Thymus (tissue), 11 donors: ENCODE measurements around the gene LPP. TPM values are rescaled to one million over a fixed set of nuclear protein-coding genes. Genes with fewer than 3 reads are reported as not detected.
"Not testable (repeated sequence)": the region's sequence is repeated elsewhere in the genome, so short reads cannot be mapped to it uniquely, and the experiment has no call there.

Experiments used
- DNase-seq, 9 donors: peaks; one replicate each; pipeline ENCODE4 v3.0.0-alpha.2; 2013; ENCODE audit warnings: low spot score in 9 of 9, low read depth in 6 of 9, missing footprints in 1 of 9
- H3K27ac ChIP-seq, 2 donors: one replicate each; pipeline ENCODE4 v1.5.1; 2013; ENCODE audit warnings: control low read depth in 1 of 2, low read depth in 1 of 2, low read length in 1 of 2, mild to moderate bottlenecking in 1 of 2, moderate library complexity in 1 of 2
- H3K27me3 ChIP-seq, 2 donors: one replicate each; pipeline ENCODE4 v1.5.1; 2013; ENCODE audit warnings: low read length in 1 of 2; ENCODE audit not compliant: control insufficient read depth in 2 of 2, insufficient read depth in 1 of 2
- H3K36me3 ChIP-seq, 2 donors: one replicate each; pipeline ENCODE4 v1.5.1; 2013; ENCODE audit warnings: low read length in 1 of 2, mild to moderate bottlenecking in 1 of 2, moderate library complexity in 1 of 2; ENCODE audit not compliant: control insufficient read depth in 2 of 2, insufficient read depth in 2 of 2
- H3K4me1 ChIP-seq, 2 donors: one replicate each; pipeline ENCODE4 v1.5.1; 2013; ENCODE audit warnings: low read length in 2 of 2; ENCODE audit not compliant: control insufficient read depth in 2 of 2, insufficient read depth in 2 of 2
- H3K4me3 ChIP-seq, 2 donors: one replicate each; pipeline ENCODE4 v1.5.1; 2013; ENCODE audit warnings: low read length in 2 of 2, control low read depth in 1 of 2, mild to moderate bottlenecking in 1 of 2
- H3K9me3 ChIP-seq, 2 donors: one replicate each; pipeline ENCODE4 v1.5.1; 2013; ENCODE audit warnings: low read length in 1 of 2, mild to moderate bottlenecking in 1 of 2; ENCODE audit not compliant: control insufficient read depth in 2 of 2, insufficient read depth in 1 of 2
- WGBS: extraction: QIAGEN DNeasy Blood & Tissue Kit; methylation state at CpG from one replicate; pipeline ENCODE4 v1.1.7; 2013; 5-methylcytosine and 5-hydroxymethylcytosine counted together
- polyA plus RNA-seq: library from polyadenylated mRNA; stranded (reverse); fragments of 200-250 nt; gene quantifications from one replicate; pipeline ENCODE4 v1.2.3, GENCODE V29; 2013
- total RNA-seq: library from RNA; stranded (reverse); fragments of 120-200 nt; gene quantifications from one replicate; pipeline ENCODE4 v1.2.4, GENCODE V29; 2013
- donor health status: healthy.

LPP gene
- total and polyA plus RNA-seq, 2 donors: 6.5 to 9.2 TPM

DNA sequence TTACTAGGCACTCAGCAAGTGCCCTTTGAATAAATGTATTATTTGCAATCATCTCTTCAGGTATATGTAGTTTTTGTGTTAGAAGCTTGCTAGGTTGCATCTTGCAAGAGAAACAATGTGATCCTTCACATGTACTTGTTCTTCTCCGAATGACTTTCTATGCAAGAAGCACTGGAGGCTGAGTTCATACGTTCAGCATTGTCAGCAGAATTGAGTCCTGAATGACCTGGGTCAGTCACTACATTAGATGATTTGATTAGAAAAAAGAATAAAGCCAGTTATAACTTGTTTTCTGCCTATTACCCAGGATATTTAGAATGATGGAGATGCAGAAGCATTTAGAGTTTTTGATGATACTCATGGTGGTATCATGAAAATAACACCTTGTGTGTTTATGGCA is 538.7 kb downstream of the LPP start:
- Histone ChIP-seq H3K4me1 (no peaks in the 10 kb centered on the region), H3K4me3 (no peak overlapping the region), H3K9me3 (no peaks in the 10 kb centered on the region), H3K27me3 (no peaks in the 10 kb centered on the region), H3K36me3 (no peaks in the 10 kb centered on the region), H3K27ac (no peak overlapping the region)
- WGBS: 95% methylated on average over 2 of the region's 2 CpGs
- no peak for DNase-seq

DNA sequence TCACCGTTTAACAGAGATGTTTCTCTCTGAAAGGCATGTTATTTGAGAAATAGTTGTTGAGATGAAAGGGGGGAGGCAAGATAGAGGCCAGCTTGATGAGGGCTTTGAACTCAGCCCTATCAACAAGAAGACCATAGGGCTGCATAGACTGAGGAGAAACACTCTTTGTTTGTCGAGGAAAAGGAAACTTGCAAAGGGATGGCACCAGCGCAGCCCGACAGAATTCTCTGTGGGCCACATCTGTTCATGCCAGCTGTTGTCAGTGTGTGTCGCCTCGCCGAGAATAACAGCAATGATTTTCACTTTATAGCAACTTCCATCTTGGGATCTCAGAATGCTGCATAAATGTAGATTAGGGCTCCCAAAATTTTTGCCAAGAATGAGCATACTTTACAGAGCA is 539.5 kb downstream of the LPP start:
- no peaks in the 10 kb centered on the region for H3K36me3 ChIP-seq
- 97% methylated on average over 7 of the region's 7 CpGs for WGBS
- DNase-seq: no peak

DNA sequence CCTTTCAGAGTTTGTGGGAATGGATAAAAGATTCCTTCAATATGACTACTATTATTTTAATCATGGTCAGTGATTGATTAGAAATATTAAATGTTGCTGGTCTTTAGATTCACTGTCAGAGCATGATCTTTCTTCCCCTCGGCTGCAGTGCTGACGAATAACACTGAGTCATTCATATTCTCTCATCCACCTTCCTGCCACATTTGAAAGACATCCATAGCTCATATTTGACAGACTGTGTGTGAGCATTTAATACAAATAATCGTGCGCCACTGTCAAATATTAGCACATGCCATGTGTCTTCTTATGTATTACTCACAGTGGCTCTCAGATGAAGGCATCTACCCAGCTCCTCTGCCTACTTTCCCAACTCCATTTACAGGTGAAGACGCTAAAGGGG is 541.3 kb downstream of the LPP start:
- Histone ChIP-seq H3K36me3 (no peaks in the 10 kb centered on the region), H3K27me3 (no peaks in the 10 kb centered on the region), H3K4me3 (no peak overlapping the region), H3K9me3 (no peaks in the 10 kb centered on the region), H3K27ac (no peak overlapping the region), H3K4me1 (no peaks in the 10 kb centered on the region)
- 97% methylated on average over 5 of the region's 5 CpGs for WGBS
- DNase-seq: no peak

More for the DNA sequence above, 539.5 kb downstream of the LPP start:
- Histone ChIP-seq H3K9me3 (no peaks in the 10 kb centered on the region), H3K4me1 (no peaks in the 10 kb centered on the region), H3K4me3 (no peak overlapping the region), H3K27ac (no peak overlapping the region), H3K27me3 (no peaks in the 10 kb centered on the region)

DNA sequence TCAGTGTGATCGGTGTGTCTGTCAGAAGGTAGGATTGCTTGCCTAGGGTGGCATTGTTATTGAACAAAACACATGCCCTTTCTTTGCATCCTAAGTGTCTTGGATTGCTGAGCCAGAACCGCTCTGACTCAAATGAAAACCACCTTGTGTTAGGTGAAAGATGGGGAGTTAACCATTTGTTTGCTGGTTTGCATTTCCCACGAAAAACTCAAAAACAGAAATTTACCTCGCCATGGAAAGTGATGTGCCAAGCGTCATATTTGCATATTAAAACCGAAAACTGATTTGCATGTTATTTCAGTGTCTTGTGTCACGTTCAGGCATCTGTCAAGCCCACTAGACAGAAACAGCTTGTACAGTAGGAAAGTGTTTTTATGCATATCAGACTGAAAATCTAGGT is 543.2 kb downstream of the LPP start:
- H3K9me3 ChIP-seq: no peaks in the 10 kb centered on the region
- no peak overlapping the region for H3K27ac ChIP-seq
- H3K36me3 ChIP-seq: no peaks in the 10 kb centered on the region
- WGBS: 95% methylated on average over 7 of the region's 7 CpGs
- no peak for DNase-seq
- no peaks in the 10 kb centered on the region for H3K4me1 ChIP-seq
- H3K4me3 ChIP-seq: no peak overlapping the region
- H3K27me3 ChIP-seq: no peaks in the 10 kb centered on the region

DNA sequence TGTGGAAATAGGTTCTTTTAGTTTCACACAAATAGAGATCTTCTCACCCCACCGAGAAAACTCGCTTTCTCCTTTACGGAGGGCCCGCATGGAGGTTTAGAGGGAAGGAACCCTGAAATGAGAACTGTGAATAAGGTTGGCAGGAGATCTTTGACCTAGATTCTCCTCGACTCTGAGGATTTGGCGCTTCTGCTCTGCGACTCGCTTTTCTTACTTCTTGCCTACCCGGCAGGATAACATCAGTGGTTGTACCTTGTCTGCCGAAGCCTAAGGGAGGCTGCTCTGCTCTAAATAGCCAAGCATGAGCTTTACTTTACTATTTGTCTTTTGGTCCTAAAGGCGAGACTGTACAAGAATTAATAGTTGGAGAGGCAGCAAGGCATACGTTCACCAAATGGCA is 544.5 kb downstream of the LPP start:
- Histone ChIP-seq H3K4me1 (no peaks in the 10 kb centered on the region), H3K9me3 (no peaks in the 10 kb centered on the region)
- 98% methylated on average over 12 of the region's 12 CpGs for WGBS

DNA sequence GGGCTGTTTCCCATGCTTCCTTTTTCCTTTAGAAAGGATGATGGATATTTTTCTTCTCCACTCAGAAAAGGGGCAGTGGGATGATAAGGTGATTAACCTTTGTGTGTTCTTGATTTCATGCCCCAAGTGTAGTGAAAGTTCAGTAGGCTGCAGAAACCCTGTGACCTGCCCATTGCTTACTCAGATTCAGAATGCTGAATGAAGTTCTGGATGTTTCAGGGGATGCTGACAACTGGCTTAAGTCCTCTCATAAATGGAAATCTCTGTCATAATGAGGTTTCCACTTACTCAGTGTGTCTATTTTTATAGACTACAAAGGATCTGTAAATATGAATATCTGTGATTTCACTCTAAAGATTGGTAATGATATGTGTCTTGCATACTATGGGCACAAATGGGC is 546.5 kb downstream of the LPP start:
- H3K9me3 ChIP-seq: no peaks in the 10 kb centered on the region
- no peak overlapping the region for H3K4me3 ChIP-seq
- no peaks in the 10 kb centered on the region for H3K4me1 ChIP-seq
- no peak overlapping the region for H3K27ac ChIP-seq
- no peaks in the 10 kb centered on the region for H3K27me3 ChIP-seq
- no peak for DNase-seq
- no peaks in the 10 kb centered on the region for H3K36me3 ChIP-seq

More for the DNA sequence above, 544.5 kb downstream of the LPP start:
- Histone ChIP-seq H3K36me3 (no peaks in the 10 kb centered on the region), H3K27me3 (no peaks in the 10 kb centered on the region), H3K27ac (no peak overlapping the region), H3K4me3 (no peak overlapping the region)
- no peak for DNase-seq

DNA sequence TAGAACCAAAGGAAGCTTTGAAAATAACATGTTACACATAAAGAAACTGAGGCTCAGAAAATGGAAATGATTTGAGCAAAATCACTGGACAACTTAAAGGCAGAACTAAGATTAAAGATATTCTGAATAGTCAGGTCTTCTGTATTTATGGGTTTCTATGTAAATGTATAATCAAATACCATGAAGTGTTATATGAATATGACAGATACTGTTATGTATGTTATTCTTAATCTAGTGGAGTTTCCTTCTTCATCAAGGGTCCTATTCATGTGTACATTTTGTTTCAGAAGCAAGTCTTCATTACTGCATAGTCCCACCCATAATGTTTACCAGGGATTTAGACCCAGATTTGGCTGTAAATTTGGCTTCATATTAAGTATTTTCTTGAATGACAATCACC is 547.0 kb downstream of the LPP start:
- H3K36me3 ChIP-seq: no peaks in the 10 kb centered on the region
- no peak overlapping the region for H3K4me3 ChIP-seq
- no peaks in the 10 kb centered on the region for H3K4me1 ChIP-seq
- no peak for DNase-seq
- H3K9me3 ChIP-seq: no peaks in the 10 kb centered on the region
- no peaks in the 10 kb centered on the region for H3K27me3 ChIP-seq
- no peak overlapping the region for H3K27ac ChIP-seq

DNA sequence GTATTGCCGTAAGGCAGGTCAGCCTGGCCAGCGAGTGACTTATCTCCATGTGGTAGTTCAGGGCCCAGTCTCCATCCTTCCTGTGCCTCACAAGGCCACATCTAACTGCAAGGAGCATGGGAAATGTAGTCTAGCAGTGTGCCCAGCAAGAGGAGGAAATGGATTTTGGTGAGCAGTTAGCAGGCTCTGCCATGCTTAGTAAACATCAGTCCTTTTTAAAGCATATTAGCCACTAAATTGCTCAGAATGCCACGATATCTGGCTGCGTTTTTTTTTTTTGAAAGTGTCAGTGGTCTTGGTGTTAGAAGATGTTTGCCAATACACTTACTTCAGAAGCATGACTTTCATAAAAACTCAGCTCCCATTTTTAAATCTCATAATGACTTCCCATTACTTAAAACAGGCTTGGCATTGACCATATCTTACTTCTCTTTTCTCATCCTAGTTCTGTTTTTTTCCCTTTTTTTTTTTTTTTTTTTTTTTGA is 547.6 kb downstream of the LPP start:
- no peaks in the 10 kb centered on the region for H3K9me3 ChIP-seq
- H3K27me3 ChIP-seq: no peaks in the 10 kb centered on the region
- H3K4me1 ChIP-seq: no peaks in the 10 kb centered on the region
- no peak overlapping the region for H3K4me3 ChIP-seq
- H3K27ac ChIP-seq: no peak overlapping the region
- peak in 1 of 9 donors; percentile 18 for DNase-seq
- no peaks in the 10 kb centered on the region for H3K36me3 ChIP-seq
- 55% methylated on average over 4 of the region's 4 CpGs for WGBS

DNA sequence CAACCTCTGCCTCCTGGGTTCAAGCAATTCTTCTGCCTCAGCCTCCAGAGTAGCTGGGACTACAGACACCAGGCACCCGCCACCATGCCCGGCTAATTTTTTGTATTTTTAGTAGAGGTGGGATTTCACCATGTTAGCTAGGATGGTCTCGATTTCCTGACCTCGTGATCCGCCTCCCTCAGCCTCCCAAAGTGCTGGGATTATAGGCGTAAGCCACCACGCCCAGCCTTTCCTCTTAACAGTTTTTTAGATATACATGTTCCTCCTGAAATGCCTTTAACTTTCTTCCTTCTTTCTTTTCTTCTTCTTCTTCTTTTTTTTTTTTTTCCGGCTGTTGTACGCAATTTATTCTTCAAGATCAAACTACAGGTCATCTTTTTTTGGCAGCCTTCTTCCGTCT is 548.1 kb downstream of the LPP start:
- 96% methylated on average over 10 of the region's 10 CpGs for WGBS
- H3K4me3 ChIP-seq, DNase-seq, H3K9me3 ChIP-seq, H3K36me3 ChIP-seq, H3K27ac ChIP-seq, H3K27me3 ChIP-seq, H3K4me1 ChIP-seq: not testable (repeated sequence)

DNA sequence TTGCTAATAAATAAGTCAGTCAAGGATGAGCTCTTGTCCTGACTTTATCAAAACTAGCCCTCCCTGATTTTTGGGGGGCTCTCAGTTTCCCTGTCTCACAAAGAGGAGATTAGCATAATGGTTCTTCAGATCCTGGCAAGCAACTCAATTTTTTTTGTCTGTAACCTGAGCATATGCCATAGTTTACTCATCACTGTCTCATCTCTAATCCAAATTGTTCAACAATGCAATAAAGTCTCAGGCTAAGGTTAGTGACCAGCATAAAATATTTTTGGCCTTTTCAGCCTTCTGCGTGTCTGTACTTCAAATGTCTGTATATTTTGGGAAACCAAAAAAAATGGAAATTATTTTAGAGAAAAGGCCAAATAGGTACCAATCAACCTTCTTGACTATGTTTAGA is 552.2 kb downstream of the LPP start:
- no peaks in the 10 kb centered on the region for H3K27me3 ChIP-seq
- DNase-seq: no peak
- no peaks in the 10 kb centered on the region for H3K9me3 ChIP-seq
- H3K4me3 ChIP-seq: no peak overlapping the region
- no peak overlapping the region for H3K27ac ChIP-seq
- WGBS: 96% methylated on average over 1 of the region's 1 CpG
- peaks cover 0 to 2% of the 10 kb centered on the region in 2 donors for H3K4me1 ChIP-seq
- no peaks in the 10 kb centered on the region for H3K36me3 ChIP-seq
